GM13977 (cell line): ENCODE measurements around the gene WDR7.

ENCODE experiments used
- DNase-seq: peaks from one replicate; pipeline ENCODE4 v3.0.0; 2012; ENCODE audit warnings: low spot score
- in situ Hi-C: fragments of 300-500 bp; cut with MboI; formaldehyde crosslinking; loops from one replicate; pipeline ENCODE4 v1.12.0; 2022; ENCODE audit warnings: low sequenced_read_pairs, low pct_unique_long_range_greater_than_20kb, mixed read lengths, inconsistent platforms; ENCODE audit not compliant: unreplicated experiment
- TF ChIP-seq, protein P1 (sequence below): IDR thresholded peaks from 2 replicates; pipeline ENCODE4 v1.5.1; 2012; ENCODE audit warnings: mild to moderate bottlenecking, control low read depth; ENCODE audit not compliant: insufficient read depth; ENCODE audit errors: extremely low read depth, missing control alignments

Gene WDR7

DNA sequence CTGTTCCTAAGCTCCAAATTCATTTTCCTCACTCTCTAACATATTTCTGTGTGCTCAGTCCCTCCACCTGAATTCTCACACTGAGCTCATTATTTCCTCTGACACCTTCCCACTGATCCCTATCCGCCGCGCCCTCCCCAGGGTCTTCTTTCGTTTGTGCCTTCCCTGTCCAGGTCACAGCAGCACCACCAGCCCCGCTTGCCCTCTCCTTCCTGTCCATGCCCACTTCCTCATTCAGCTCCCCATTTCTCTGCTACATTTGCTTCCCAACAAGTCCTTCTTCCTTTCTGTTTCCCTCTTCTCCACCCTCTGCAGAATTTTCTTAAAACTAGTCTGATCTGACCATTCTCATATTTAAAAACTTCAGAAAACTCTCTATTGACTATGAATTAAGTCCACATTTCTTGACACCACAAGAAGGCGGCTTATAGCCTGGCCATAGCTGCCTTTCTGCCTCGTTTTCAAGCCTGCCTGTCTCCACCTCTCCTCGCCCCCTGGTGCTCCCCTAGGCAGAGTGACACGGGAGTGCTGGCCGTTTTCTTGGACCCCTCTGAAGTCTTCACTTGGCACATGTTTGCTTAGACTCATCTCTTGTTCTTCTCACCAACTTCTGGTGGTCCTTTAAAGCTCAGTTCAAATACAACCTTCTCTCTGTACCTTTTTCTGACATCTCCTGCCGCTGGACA, 357.0 kb downstream of the WDR7 start:
- TF ChIP-seq, protein P1, sequence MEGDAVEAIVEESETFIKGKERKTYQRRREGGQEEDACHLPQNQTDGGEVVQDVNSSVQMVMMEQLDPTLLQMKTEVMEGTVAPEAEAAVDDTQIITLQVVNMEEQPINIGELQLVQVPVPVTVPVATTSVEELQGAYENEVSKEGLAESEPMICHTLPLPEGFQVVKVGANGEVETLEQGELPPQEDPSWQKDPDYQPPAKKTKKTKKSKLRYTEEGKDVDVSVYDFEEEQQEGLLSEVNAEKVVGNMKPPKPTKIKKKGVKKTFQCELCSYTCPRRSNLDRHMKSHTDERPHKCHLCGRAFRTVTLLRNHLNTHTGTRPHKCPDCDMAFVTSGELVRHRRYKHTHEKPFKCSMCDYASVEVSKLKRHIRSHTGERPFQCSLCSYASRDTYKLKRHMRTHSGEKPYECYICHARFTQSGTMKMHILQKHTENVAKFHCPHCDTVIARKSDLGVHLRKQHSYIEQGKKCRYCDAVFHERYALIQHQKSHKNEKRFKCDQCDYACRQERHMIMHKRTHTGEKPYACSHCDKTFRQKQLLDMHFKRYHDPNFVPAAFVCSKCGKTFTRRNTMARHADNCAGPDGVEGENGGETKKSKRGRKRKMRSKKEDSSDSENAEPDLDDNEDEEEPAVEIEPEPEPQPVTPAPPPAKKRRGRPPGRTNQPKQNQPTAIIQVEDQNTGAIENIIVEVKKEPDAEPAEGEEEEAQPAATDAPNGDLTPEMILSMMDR, result no peak
- in situ Hi-C loops, result no loop called here
- no peak for DNase-seq

DNA sequence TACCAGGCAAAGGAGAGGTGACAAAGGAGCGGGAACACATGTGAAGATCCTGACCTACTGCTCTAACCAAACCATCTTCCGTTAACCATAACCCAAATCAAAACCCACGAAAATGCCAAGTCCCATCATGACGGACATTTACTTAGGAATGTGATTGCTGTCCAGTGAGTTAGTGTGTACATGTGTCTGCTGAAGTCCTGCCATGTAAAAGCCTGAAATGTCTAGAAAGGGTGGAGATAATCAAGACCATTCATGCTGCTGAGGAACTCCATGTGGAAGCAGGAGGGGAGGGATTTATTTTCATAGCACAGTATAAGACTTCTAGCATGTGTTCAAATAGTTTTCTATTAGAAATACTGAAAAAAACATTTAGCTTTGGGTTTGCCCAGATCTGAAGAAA, 358.7 kb downstream of the WDR7 start:
- TF ChIP-seq, protein P1, result no peak
- no peak for DNase-seq
- in situ Hi-C loops, result no loop called here

DNA sequence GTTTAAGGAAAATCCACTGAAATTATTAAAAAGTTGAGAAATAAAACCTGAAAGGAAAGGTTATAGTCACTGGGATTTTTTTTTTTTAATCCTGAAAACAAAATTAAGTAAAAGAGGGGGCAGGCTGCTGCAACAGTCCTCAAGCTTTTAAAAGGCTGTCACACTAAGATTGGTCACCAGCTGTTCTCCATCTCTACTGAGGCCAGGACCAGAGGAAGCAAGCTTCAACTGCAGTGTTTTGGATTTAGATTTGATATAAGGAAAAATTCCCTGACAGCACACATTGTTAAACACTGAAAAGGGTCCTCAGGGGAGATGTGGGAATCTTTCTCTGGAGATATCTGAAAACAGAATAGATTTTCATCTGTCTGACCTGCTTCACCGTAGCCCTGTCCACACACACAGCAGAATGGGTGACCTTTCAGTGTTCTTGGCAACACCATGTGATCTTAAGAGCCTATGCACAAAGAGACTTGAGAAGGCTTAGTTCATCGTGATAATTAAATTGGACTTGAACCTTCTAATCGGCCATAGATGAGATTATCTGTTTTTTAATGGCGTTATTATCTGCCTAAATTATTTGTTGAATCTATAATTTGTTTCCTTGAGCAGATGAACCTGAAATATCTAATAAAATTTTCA, 363.7 kb downstream of the WDR7 start:
- DNase-seq, result no peak
- TF ChIP-seq, protein P1, result no peak
- in situ Hi-C loops, result no loop called here

DNA sequence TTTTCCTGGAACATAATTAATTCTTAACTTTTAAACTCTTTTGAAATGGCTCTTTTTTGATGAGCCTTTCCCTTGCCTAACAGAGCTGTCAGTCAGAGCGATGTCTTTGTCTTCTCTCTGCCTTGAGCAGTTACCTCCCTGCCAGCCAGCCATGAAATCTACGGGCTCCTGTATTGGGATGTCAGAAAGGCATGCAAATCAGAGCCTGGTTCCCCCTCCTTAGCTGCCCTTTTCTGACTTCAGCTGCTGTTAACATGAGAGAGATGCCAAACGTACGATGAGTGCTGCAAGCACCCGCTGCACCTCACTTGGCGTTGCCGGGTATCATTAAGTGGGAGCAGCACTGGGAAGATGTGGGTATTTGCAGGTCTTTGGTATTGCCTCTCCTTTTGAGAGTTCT, 364.3 kb downstream of the WDR7 start:
- DNase-seq, result no peak
- TF ChIP-seq, protein P1, result no peak
- in situ Hi-C loops, result no loop called here

DNA sequence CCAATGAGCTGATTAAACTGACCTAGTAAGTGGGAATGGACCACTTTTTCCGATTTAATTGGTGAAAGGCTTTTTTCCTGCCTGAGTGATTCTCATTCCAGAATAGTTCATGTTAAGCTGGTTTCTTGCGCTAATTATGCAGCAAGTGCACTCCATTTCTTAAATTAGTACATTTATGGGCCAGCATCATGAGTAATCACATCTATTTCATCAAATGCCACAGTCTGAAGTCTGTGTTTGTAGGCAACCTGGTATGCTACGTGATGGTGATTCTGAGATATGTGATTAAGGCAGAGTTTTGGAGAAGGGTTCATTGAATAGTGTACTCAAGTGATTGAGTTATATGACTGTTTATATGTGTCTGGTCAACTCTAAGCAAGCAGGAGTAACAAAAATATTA, 367.7 kb downstream of the WDR7 start:
- TF ChIP-seq, protein P1, result no peak
- in situ Hi-C loops, result no loop called here
- no peak for DNase-seq

DNA sequence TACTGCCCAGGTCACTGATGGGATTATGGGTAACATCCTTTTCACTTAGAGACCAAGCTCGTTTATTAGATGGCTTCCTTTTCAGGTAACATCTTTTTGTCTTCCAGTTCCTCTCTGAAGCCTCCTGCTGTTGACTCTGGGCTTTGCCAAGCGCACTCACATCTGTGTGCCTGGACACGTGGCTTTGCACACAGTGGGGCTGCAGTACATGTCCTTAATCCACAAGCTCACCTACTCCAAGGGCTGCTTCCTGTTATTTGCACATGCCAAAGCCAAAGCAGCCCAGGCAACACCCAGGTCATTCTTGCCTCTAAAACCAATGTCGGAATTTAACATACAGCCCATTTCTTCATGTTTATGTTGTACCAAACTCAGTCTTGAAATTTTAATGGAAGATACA, 371.6 kb downstream of the WDR7 start:
- in situ Hi-C loops, result no loop called here
- TF ChIP-seq, protein P1, result no peak
- no peak for DNase-seq
